Measurements from ENCODE around the gene EPHB2.

Gene EPHB2

GRCh38 chr1:22884806-22885530 is 174.3 kb downstream of the EPHB2 start:
- Histone ChIP-seq H3K4me1 (ENCODE audit: insufficient read depth, low read length, poor library complexity, severe bottlenecking) (no peaks in the 10 kb centered on the region), H3K9ac (ENCODE audit: low read depth, low read length, poor library complexity, severe bottlenecking) (no peak overlapping the region), H3K36me3 (ENCODE audit: insufficient read depth, low read length) (no peaks in the 10 kb centered on the region), H3K9me2 (replicated peaks; ENCODE audit: low read depth, low read length) (no peaks in the 10 kb centered on the region), H2AFZ (ENCODE audit: low read length) (no peak overlapping the region), H3K4me3 (ENCODE audit: low read length, poor library complexity, severe bottlenecking) (no peak overlapping the region), H3K79me2 (ENCODE audit: insufficient read depth, low read length) (no peaks in the 10 kb centered on the region), H3K4me2 (ENCODE audit: low read depth, low read length, poor library complexity, severe bottlenecking) (no peak overlapping the region), H3K27me3 (ENCODE audit: insufficient read depth, low read length, poor library complexity, severe bottlenecking) (no peaks in the 10 kb centered on the region), H3F3A (ENCODE audit: low read depth) (no peaks in the 10 kb centered on the region), H3K9me3 (ENCODE audit: insufficient read depth, low read depth, low read length) (no peaks in the 10 kb centered on the region), H4K20me1 (ENCODE audit: insufficient read depth, low read length, poor library complexity, severe bottlenecking) (no peaks in the 10 kb centered on the region)
- TF ChIP-seq, protein P1, sequence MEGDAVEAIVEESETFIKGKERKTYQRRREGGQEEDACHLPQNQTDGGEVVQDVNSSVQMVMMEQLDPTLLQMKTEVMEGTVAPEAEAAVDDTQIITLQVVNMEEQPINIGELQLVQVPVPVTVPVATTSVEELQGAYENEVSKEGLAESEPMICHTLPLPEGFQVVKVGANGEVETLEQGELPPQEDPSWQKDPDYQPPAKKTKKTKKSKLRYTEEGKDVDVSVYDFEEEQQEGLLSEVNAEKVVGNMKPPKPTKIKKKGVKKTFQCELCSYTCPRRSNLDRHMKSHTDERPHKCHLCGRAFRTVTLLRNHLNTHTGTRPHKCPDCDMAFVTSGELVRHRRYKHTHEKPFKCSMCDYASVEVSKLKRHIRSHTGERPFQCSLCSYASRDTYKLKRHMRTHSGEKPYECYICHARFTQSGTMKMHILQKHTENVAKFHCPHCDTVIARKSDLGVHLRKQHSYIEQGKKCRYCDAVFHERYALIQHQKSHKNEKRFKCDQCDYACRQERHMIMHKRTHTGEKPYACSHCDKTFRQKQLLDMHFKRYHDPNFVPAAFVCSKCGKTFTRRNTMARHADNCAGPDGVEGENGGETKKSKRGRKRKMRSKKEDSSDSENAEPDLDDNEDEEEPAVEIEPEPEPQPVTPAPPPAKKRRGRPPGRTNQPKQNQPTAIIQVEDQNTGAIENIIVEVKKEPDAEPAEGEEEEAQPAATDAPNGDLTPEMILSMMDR (conservative IDR thresholded peaks at IDR 0.05; ENCODE audit: low read length): no peak
- no peak for TF ChIP-seq EZH2phosphoT487 (IDR thresholded peaks at IDR 0.05; ENCODE audit: borderline replicate concordance)

GRCh38 chr1:22886211-22886610 is 175.6 kb downstream of the EPHB2 start:
- H3K4me3 ChIP-seq (ENCODE audit: low read length, poor library complexity, severe bottlenecking): no peak overlapping the region
- TF ChIP-seq, protein P1 (conservative IDR thresholded peaks at IDR 0.05; ENCODE audit: low read length): no peak
- TF ChIP-seq EZH2phosphoT487 (IDR thresholded peaks at IDR 0.05; ENCODE audit: borderline replicate concordance): no peak
- H3F3A ChIP-seq (ENCODE audit: low read depth): no peaks in the 10 kb centered on the region
- H3K79me2 ChIP-seq (ENCODE audit: insufficient read depth, low read length): no peaks in the 10 kb centered on the region
- no peaks in the 10 kb centered on the region for H3K9me3 ChIP-seq (ENCODE audit: insufficient read depth, low read depth, low read length)
- H3K4me2 ChIP-seq (ENCODE audit: low read depth, low read length, poor library complexity, severe bottlenecking): no peak overlapping the region
- H3K27me3 ChIP-seq (ENCODE audit: insufficient read depth, low read length, poor library complexity, severe bottlenecking): no peaks in the 10 kb centered on the region
- no peaks in the 10 kb centered on the region for H3K4me1 ChIP-seq (ENCODE audit: insufficient read depth, low read length, poor library complexity, severe bottlenecking)
- no peaks in the 10 kb centered on the region for H4K20me1 ChIP-seq (ENCODE audit: insufficient read depth, low read length, poor library complexity, severe bottlenecking)
- no peaks in the 10 kb centered on the region for H3K9me2 ChIP-seq (replicated peaks; ENCODE audit: low read depth, low read length)
- no peak overlapping the region for H3K9ac ChIP-seq (ENCODE audit: low read depth, low read length, poor library complexity, severe bottlenecking)
- H3K36me3 ChIP-seq (ENCODE audit: insufficient read depth, low read length): no peaks in the 10 kb centered on the region
- no peak overlapping the region for H2AFZ ChIP-seq (ENCODE audit: low read length)

DNA sequence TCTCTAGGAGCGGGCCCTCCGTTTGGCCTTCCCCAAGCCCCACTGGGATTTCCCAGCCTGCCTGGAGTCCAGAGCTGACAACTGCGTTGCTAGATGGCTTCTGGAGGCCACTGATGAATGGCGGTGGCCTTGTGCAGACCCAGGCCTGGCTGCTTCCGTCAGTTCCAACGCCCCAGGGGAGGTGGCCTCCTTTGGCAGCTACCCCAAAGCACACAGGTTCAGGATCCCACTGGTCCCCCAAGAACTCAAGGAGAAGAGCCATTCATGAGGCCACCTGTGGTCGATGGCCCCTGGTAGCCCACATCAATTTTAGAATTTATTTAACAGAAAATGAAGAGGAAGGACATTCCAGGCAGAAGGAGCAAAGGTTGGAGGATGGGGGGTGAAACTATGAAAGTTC is 176.9 kb downstream of the EPHB2 start:
- Histone ChIP-seq H3K36me3 (ENCODE audit: insufficient read depth, low read length) (no peaks in the 10 kb centered on the region), H3K4me2 (ENCODE audit: low read depth, low read length, poor library complexity, severe bottlenecking) (no peak overlapping the region), H3K4me1 (ENCODE audit: insufficient read depth, low read length, poor library complexity, severe bottlenecking) (no peaks in the 10 kb centered on the region), H3K4me3 (ENCODE audit: low read length, poor library complexity, severe bottlenecking) (no peak overlapping the region), H3K79me2 (ENCODE audit: insufficient read depth, low read length) (no peaks in the 10 kb centered on the region), H3K9ac (ENCODE audit: low read depth, low read length, poor library complexity, severe bottlenecking) (no peak overlapping the region), H3K9me2 (replicated peaks; ENCODE audit: low read depth, low read length) (no peaks in the 10 kb centered on the region), H3K27me3 (ENCODE audit: insufficient read depth, low read length, poor library complexity, severe bottlenecking) (no peaks in the 10 kb centered on the region), H4K20me1 (ENCODE audit: insufficient read depth, low read length, poor library complexity, severe bottlenecking) (no peaks in the 10 kb centered on the region), H3F3A (ENCODE audit: low read depth) (no peaks in the 10 kb centered on the region), H2AFZ (ENCODE audit: low read length) (no peak overlapping the region), H3K9me3 (ENCODE audit: insufficient read depth, low read depth, low read length) (no peaks in the 10 kb centered on the region)
- TF ChIP-seq EZH2phosphoT487 (IDR thresholded peaks at IDR 0.05; ENCODE audit: borderline replicate concordance): no peak
- TF ChIP-seq, protein P1 (conservative IDR thresholded peaks at IDR 0.05; ENCODE audit: low read length): no peak

Data from Loucy (cell line).